OCI-LY1 (cell line): ENCODE results near the gene IFNE.
A peak's percentile ranks its signal among the peaks of the same experiment; 100 is the strongest.

Source experiments
- H2AFZ ChIP-seq: fragments of 200-600 bp; sonication (generic), shearing (Covaris generic); 2 replicates; pipeline ENCODE4 v1.6.0; 2014; ENCODE audit warnings: antibody characterized with exemption, mild to moderate bottlenecking, low read length
- H3F3A ChIP-seq: fragments of 200-600 bp; sonication (generic), shearing (Covaris generic); 2 replicates; pipeline ENCODE4 v1.6.0; 2014; ENCODE audit warnings: mild to moderate bottlenecking, antibody characterized with exemption, low read length, moderate library complexity; ENCODE audit not compliant: insufficient read depth
- H3K27ac ChIP-seq: fragments of 200-600 bp; sonication (generic); 2 replicates; pipeline ENCODE4 v1.5.1; 2014; ENCODE audit warnings: low read length, mixed run types, mild to moderate bottlenecking, low read depth; ENCODE audit not compliant: poor library complexity, severe bottlenecking
- H3K27me3 ChIP-seq: fragments of 200-600 bp; sonication (generic); 2 replicates; pipeline ENCODE4 v1.6.0; 2014; ENCODE audit warnings: antibody characterized with exemption, mild to moderate bottlenecking, low read length, moderate library complexity; ENCODE audit not compliant: insufficient read depth
- H3K36me3 ChIP-seq: fragments of 200-600 bp; sonication (generic); 2 replicates; pipeline ENCODE4 v1.6.1; 2014; ENCODE audit warnings: mild to moderate bottlenecking, antibody characterized with exemption, low read length, moderate library complexity, mixed read lengths; ENCODE audit not compliant: insufficient read depth
- H3K4me1 ChIP-seq: fragments of 200-600 bp; sonication (generic); 2 replicates; pipeline ENCODE4 v1.5.1; 2014; ENCODE audit warnings: mild to moderate bottlenecking, low read length, moderate library complexity; ENCODE audit not compliant: insufficient read depth, severe bottlenecking
- H3K4me2 ChIP-seq: fragments of 200-600 bp; sonication (generic), shearing (Covaris generic); 2 replicates; pipeline ENCODE4 v1.6.1; 2014; ENCODE audit warnings: low read length
- H3K4me3 ChIP-seq: fragments of 200-600 bp; sonication (generic); 2 replicates; pipeline ENCODE4 v1.5.1; 2014; ENCODE audit warnings: low read length, low read depth, mild to moderate bottlenecking, mixed read lengths; ENCODE audit not compliant: poor library complexity, severe bottlenecking
- H3K79me2 ChIP-seq: fragments of 200-600 bp; shearing (Covaris generic); 2 replicates; pipeline ENCODE4 v1.6.1; 2016; ENCODE audit warnings: mixed run types, low read length, mixed read lengths; ENCODE audit not compliant: insufficient read depth
- H3K9ac ChIP-seq: fragments of 200-600 bp; sonication (generic), shearing (Covaris generic); 2 replicates; pipeline ENCODE4 v1.6.1; 2014; ENCODE audit warnings: mild to moderate bottlenecking, low read length, mixed read lengths
- H3K9me2 ChIP-seq: fragments of 200-600 bp; sonication (generic), shearing (Covaris generic); 2 replicates; pipeline ENCODE4 v1.6.1; 2014; ENCODE audit warnings: low read depth, mild to moderate bottlenecking, low read length, mixed read lengths
- H3K9me3 ChIP-seq: fragments of 200-600 bp; shearing (Covaris generic); 2 replicates; pipeline ENCODE4 v1.6.1; 2014; ENCODE audit warnings: low read length, mixed read lengths
- H4K20me1 ChIP-seq: fragments of 200-600 bp; sonication (generic), shearing (Covaris generic); 2 replicates; pipeline ENCODE4 v1.6.0; 2016; ENCODE audit warnings: mild to moderate bottlenecking, low read length; ENCODE audit not compliant: insufficient read depth
- CTCF ChIP-seq: fragments of 200-600 bp; sonication (generic), shearing (Covaris generic); IDR thresholded peaks from 2 replicates; pipeline ENCODE4 v1.5.1; 2017; ENCODE audit warnings: mild to moderate bottlenecking, antibody characterized with exemption, low read length, moderate library complexity, mixed read lengths
- EZH2 ChIP-seq: fragments of 200-600 bp; sonication (generic), shearing (Covaris generic); IDR thresholded peaks from 2 replicates; pipeline ENCODE4 v1.8.0; 2017; ENCODE audit warnings: borderline replicate concordance, mixed run types, mild to moderate bottlenecking, antibody characterized with exemption, low read length, moderate library complexity, mixed read lengths

The IFNE gene

GRCh38 chr9:21470126-21470525 is 12.0 kb downstream of the IFNE start:
- no peaks in the 10 kb centered on the region for H3F3A ChIP-seq
- H3K27ac ChIP-seq = no peak overlapping the region
- TF ChIP-seq CTCF (no peak), EZH2 (no peak)

GRCh38 chr9:21465859-21466518 is 16.1 kb downstream of the IFNE start:
- Histone ChIP-seq H3F3A (no peaks in the 10 kb centered on the region), H3K79me2 (no peaks in the 10 kb centered on the region), H2AFZ (no peak overlapping the region), H3K36me3 (no peaks in the 10 kb centered on the region), H3K4me3 (no peak overlapping the region), H3K4me2 (no peak overlapping the region), H3K9me2 (no peaks in the 10 kb centered on the region), H3K27me3 (no peaks in the 10 kb centered on the region), H3K9me3 (no peaks in the 10 kb centered on the region), H3K9ac (no peak overlapping the region), H4K20me1 (no peaks in the 10 kb centered on the region), H3K27ac (no peak overlapping the region), H3K4me1 (no peaks in the 10 kb centered on the region)
- TF ChIP-seq CTCF (peak; percentile 76), EZH2 (no peak)

More at GRCh38 chr9:21470126-21470525, 12.0 kb downstream of the IFNE start:
- Histone ChIP-seq H4K20me1 (no peaks in the 10 kb centered on the region), H3K9me3 (no peaks in the 10 kb centered on the region), H3K4me3 (no peak overlapping the region), H2AFZ (no peak overlapping the region), H3K27me3 (no peaks in the 10 kb centered on the region), H3K4me1 (no peaks in the 10 kb centered on the region), H3K4me2 (no peak overlapping the region), H3K9me2 (no peaks in the 10 kb centered on the region), H3K9ac (no peak overlapping the region), H3K36me3 (no peaks in the 10 kb centered on the region), H3K79me2 (no peaks in the 10 kb centered on the region)

GRCh38 chr9:21465138-21465537 is 17.0 kb downstream of the IFNE start:
- TF ChIP-seq CTCF = no peak
- TF ChIP-seq EZH2 = no peak
- H2AFZ ChIP-seq = no peak overlapping the region

More at GRCh38 chr9:21465138-21465537, 17.0 kb downstream of the IFNE start:
- Histone ChIP-seq H3F3A (no peaks in the 10 kb centered on the region), H3K4me3 (no peak overlapping the region), H3K27me3 (no peaks in the 10 kb centered on the region), H3K36me3 (no peaks in the 10 kb centered on the region), H3K9me2 (no peaks in the 10 kb centered on the region), H3K79me2 (no peaks in the 10 kb centered on the region), H4K20me1 (no peaks in the 10 kb centered on the region), H3K4me1 (no peaks in the 10 kb centered on the region), H3K9me3 (no peaks in the 10 kb centered on the region), H3K9ac (no peak overlapping the region), H3K27ac (no peak overlapping the region), H3K4me2 (no peak overlapping the region)
